ENCODE results near the gene NEIL1.

DNA sequence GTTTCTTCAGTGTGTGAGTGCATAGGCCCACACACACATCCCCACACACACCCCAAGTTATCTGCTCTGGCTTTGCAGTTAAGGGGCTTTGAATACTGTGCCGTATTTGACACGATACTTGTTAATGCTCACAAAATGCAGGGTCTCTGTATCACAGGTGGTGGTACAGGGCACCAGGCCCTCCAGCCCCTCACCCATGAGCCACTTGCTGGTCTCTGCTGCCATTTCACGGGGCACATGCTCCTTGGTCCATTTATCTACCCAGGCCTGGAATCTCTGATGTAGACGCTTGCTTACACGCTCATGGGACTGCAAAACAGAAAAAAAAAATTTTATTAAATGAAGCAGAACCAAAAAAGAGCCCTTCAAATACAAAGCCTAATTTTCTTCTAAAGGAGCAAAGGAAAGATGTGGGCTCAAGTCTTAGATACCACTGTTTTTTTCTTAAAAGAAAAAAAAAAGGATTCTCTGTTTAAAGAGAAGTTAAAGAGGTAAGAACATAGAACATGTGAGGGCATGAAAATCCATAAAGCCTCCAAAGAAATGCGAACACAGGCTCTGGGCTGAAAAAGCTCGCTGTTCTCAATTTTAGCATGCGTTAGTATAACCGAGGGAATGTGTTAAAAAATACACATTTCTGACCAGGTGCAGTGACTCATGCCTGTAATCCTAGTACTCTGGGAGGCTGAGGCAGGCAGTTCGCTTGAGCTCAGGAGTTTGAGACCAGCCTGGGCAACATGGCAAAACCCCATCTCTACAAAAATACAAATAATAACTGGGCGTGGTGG, 25.3 kb downstream of the NEIL1 start:
- TF ChIP-seq RELA (IDR thresholded peaks at IDR 0.05; ENCODE audit: borderline replicate concordance, partially characterized antibody) (no peak), MYB (IDR thresholded peaks at IDR 0.05; ENCODE audit: borderline replicate concordance, low read depth, low read length) (no peak), SIN3A (IDR thresholded peaks at IDR 0.05; ENCODE audit: low read depth, low read length) (no peak), MXI1 (IDR thresholded peaks at IDR 0.05; ENCODE audit: low read depth, low read length) (no peak), NFIC (IDR thresholded peaks at IDR 0.05; ENCODE audit: low read depth, low read length) (no peak), SUPT20H (IDR thresholded peaks at IDR 0.05; ENCODE audit: borderline replicate concordance, control insufficient read depth, low read depth, low read length) (no peak), POU2F2 (IDR thresholded peaks at IDR 0.05; ENCODE audit: borderline replicate concordance, low read depth, low read length) (no peak), JUNB (IDR thresholded peaks at IDR 0.05) (no peak)
- TF ChIP-seq, protein P1, sequence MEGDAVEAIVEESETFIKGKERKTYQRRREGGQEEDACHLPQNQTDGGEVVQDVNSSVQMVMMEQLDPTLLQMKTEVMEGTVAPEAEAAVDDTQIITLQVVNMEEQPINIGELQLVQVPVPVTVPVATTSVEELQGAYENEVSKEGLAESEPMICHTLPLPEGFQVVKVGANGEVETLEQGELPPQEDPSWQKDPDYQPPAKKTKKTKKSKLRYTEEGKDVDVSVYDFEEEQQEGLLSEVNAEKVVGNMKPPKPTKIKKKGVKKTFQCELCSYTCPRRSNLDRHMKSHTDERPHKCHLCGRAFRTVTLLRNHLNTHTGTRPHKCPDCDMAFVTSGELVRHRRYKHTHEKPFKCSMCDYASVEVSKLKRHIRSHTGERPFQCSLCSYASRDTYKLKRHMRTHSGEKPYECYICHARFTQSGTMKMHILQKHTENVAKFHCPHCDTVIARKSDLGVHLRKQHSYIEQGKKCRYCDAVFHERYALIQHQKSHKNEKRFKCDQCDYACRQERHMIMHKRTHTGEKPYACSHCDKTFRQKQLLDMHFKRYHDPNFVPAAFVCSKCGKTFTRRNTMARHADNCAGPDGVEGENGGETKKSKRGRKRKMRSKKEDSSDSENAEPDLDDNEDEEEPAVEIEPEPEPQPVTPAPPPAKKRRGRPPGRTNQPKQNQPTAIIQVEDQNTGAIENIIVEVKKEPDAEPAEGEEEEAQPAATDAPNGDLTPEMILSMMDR (IDR thresholded peaks at IDR 0.05 in 2 of 3, conservative IDR thresholded peaks at IDR 0.05 in 1 of 3; ENCODE audit: control insufficient read depth in 2 of 3, extremely low read depth in 1 of 3, insufficient read depth in 1 of 3, low read depth in 3 of 3, low read length in 3 of 3), result no peak
